Muscle of arm (tissue), 12 donors: ENCODE measurements around the gene RAB6B. TPM values are rescaled to one million over a fixed set of nuclear protein-coding genes. Genes with fewer than 3 reads are reported as not detected.

Experiments
- DNase-seq: peaks from one replicate; pipeline ENCODE4 v3.0.0-alpha.2; 2013
- polyA plus RNA-seq, 12 donors: library from polyadenylated mRNA; unstranded; fragments of 120-200 nt; gene quantifications; one replicate each; pipeline ENCODE4 v1.2.1, GENCODE V29; 2013; ENCODE audit not compliant: insufficient read length in 12 of 12

Gene RAB6B
- polyA plus RNA-seq, 12 donors: 6.6 to 23.0 (median 9.0) TPM; not detected in 1

DNA sequence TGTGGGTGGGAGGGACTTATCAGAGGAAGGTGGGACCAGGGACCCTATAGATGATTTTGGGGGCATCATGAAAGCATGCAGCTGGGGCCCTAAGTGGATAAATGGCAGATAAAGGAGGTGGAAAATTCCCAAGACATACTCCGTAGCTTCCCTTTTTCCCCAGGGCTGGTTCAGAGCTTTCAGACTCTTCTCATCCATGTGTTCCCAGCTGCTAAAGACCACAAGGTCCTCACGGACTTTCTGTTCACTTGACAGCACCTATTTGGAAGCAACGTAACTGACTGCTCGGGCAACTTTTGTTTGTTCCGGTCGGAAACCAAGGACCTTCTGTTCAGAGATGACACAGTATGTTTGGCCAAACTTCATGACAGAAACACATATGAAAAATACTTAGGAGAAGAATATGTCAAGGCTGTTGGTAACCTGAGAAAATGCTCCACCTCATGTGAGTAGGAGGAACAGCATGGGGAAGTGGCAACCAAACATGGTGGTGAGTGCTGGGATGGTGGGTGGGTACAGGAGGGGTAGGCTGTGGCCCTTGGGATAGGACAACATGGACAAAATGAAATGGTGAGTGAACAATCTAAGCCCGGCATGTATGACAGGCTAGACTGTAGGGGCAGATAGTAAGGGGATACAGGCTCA, 118.8 kb downstream of the RAB6B start:
- no peak for DNase-seq

DNA sequence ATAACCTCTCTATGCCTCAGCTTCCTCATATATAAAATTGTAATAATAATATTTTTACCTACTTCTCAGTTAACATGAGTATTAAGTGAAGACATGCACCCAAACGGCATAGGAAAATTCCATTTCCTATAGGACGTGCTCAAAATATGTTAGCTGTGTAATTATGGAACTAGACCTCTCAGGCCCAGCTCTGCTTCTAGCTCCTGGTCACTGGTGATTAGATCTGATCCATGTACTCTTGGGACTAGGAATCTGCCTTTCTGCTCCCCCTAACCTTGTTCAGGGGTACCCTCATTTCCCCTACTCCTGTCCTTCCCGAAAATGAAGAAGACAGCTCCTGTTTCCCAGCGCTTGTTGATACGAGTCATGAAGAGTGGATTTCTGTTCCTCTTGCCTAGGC, 119.8 kb downstream of the RAB6B start:
- no peak for DNase-seq

DNA sequence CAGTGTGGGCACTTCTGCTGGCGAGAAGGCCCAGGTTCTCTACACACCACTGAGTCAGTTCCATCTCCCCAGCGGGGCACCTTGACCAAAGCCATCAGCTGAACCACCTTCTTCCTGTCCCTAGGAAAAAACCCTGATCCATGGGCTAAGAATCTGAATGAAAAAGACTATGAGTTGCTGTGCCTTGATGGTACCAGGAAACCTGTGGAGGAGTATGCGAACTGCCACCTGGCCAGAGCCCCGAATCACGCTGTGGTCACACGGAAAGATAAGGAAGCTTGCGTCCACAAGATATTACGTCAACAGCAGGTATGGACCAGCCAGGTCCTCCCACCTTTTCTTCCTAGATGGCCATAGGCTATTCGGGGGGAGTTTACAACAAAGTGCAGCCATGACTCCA, 120.4 kb downstream of the RAB6B start:
- no peak for DNase-seq

Other genes starting within 250 kb of the RAB6B start
- 10 to 100 TPM in 11 of 12 donors, not detected in 1; 18.0 to 57.8 (median 32.1) TPM for gene TOPBP1, start 233.9 kb downstream of the RAB6B start, polyA plus RNA-seq
- 10 to 100 TPM in 1 of 12 donors, 1 to 10 TPM in 9, not detected in 2; 3.0 to 91.2 (median 6.2) TPM for gene TF, start 149.5 kb downstream of the RAB6B start, polyA plus RNA-seq
- gene SRPRB, start 90.1 kb downstream of the RAB6B start, polyA plus RNA-seq: 10 to 100 TPM in 11 of 12 donors, not detected in 1; 17.9 to 47.2 (median 34.1) TPM
- 10 to 100 TPM in 1 of 12 donors, 1 to 10 TPM in 9, not detected in 2; 1.0 to 25.6 (median 1.6) TPM for gene SLCO2A1, start 134.0 kb upstream of the RAB6B start, polyA plus RNA-seq